Stomach (tissue), 4 donors: ENCODE data around the gene LHX1.

Source experiments
- CTCF ChIP-seq, 7 experiments: fragments of 450-650 bp in 4 of 7; fragments of 200-600 bp in 3 of 7; sonication (generic) in 3 of 7; IDR thresholded peaks; one replicate each; pipeline ENCODE4 v1.5.1; 2016 to 2019; ENCODE audit warnings: antibody characterized with exemption in 7 of 7, control low read depth in 2 of 7, mild to moderate bottlenecking in 1 of 7
- POLR2A ChIP-seq, 4 donors: fragments of 450-650 bp; IDR thresholded peaks; one replicate each; pipeline ENCODE4 v1.6.1; 2016; ENCODE audit warnings: antibody characterized with exemption in 4 of 4, control low read depth in 2 of 4, mild to moderate bottlenecking in 1 of 4, moderate library complexity in 1 of 4

- no peak for TF ChIP-seq CTCF (IDR thresholded peaks at IDR 0.05)
- TF ChIP-seq POLR2A (IDR thresholded peaks at IDR 0.05): no peak
Observed at GRCh38 chr17:36932383-36932693, 4.9 kb upstream of the LHX1 start.
